DMS153 (cell line): Measurements from ENCODE around the gene TRMT112.
"Not testable (repeated sequence)": the region's sequence is repeated elsewhere in the genome, so short reads cannot be mapped to it uniquely, and the experiment has no call there.

ENCODE experiments used
- DNase-seq: peaks from one replicate; lab custom pipeline; 2025; lab: John Stamatoyannopoulos, UW

Gene TRMT112

GRCh38 chr11:64331569-64332371 lies 14.4 kb upstream of the TRMT112 start:
- DNase-seq = peak; percentile 70

- DNase-seq = no peak
Observed at GRCh38 chr11:64330888-64331287, 13.5 kb upstream of the TRMT112 start.

- DNase-seq = no peak
Observed at GRCh38 chr11:64327993-64328392, 10.6 kb upstream of the TRMT112 start.

- DNase-seq = no peak
Observed at GRCh38 chr11:64327375-64327774, 10.0 kb upstream of the TRMT112 start.

- no peak for DNase-seq
Observed at GRCh38 chr11:64324692-64325469, 7.5 kb upstream of the TRMT112 start.

GRCh38 chr11:64323984-64324383 lies 6.6 kb upstream of the TRMT112 start:
- DNase-seq = not testable (repeated sequence)

- no peak for DNase-seq
Observed at GRCh38 chr11:64323373-64323772, 6.0 kb upstream of the TRMT112 start.

GRCh38 chr11:64322925-64323260 lies 5.5 kb upstream of the TRMT112 start:
- no peak for DNase-seq

GRCh38 chr11:64321533-64321932 lies 4.2 kb upstream of the TRMT112 start:
- no peak for DNase-seq

GRCh38 chr11:64321026-64321425 lies 3.7 kb upstream of the TRMT112 start:
- DNase-seq = no peak

- no peak for DNase-seq
Observed at GRCh38 chr11:64320556-64320955, 3.2 kb upstream of the TRMT112 start.

- DNase-seq = no peak
Observed at GRCh38 chr11:64318766-64319761, 1.7 kb upstream of the TRMT112 start.

GRCh38 chr11:64317961-64318765 lies 804 bp upstream of the TRMT112 start, which contains the start of gene PRDX5:
TSS of gene PRDX5 (plus strand) at chr11:64318121. CDS start at chr11:64318216, 95 bp downstream.
- DNase-seq = peak; percentile 95

- no peak for DNase-seq
Observed at GRCh38 chr11:64316672-64317324, 561 bp downstream of the TRMT112 start.

GRCh38 chr11:64315667-64316526 lies 1.5 kb downstream of the TRMT112 start:
- DNase-seq = not testable (repeated sequence)

- DNase-seq = no peak
Observed at GRCh38 chr11:64314805-64315561, 2.4 kb downstream of the TRMT112 start.

- no peak for DNase-seq
Observed at GRCh38 chr11:64314146-64314804, 3.1 kb downstream of the TRMT112 start.

GRCh38 chr11:64313491-64314145 lies 3.7 kb downstream of the TRMT112 start:
- no peak for DNase-seq
